ENCODE data around the gene PTPRCAP. TPM values are rescaled to one million over a fixed set of nuclear protein-coding genes. Genes with fewer than 3 reads are reported as not detected.
A peak's percentile ranks its signal among the peaks of the same experiment; 100 is the strongest.

The PTPRCAP gene
- total RNA-seq, 1 experiment from 2014 or later, result 1.7 TPM

- no peaks in the 10 kb centered on the region for H3K23me2 ChIP-seq (ENCODE audit: insufficient read length, low read depth, low read length, poor library complexity, severe bottlenecking)
- Mint-ChIP-seq H3K27ac (peak overlapping the region in 1 of 3 experiments; percentile 22; a peak in 1 of 7 replicates), H3K36me3 (ENCODE audit: insufficient read depth in 1 of 3, low read depth in 3 of 3) (no peaks in the 10 kb centered on the region), H3K4me3 (0 out of 5 replicates have a peak overlapping the region, but pooled peaks of 1 of the 2 experiments have one; percentile 46), H3K4me1 (peaks cover 14 to 28% of the 10 kb centered on the region in 2 experiments), H3K27me3 (ENCODE audit: low read depth) (peaks cover 45% of the 10 kb centered on the region), H3K9me3 (no peaks in the 10 kb centered on the region)
- H3K4me2 ChIP-seq (ENCODE audit: insufficient read depth, insufficient read length, low read length), result no peak overlapping the region
- H4K5ac ChIP-seq (ENCODE audit: insufficient read length, low read depth, low read length), result no peak overlapping the region
- no peak overlapping the region for H3T11ph ChIP-seq (ENCODE audit: low read length)
- H3K79me2 ChIP-seq (ENCODE audit: insufficient read depth, low read length), result no peaks in the 10 kb centered on the region
- no peak overlapping the region for H2AFZ ChIP-seq (ENCODE audit: low read length)
- H3K4ac ChIP-seq (ENCODE audit: low read depth, low read length), result no peak overlapping the region
- no peak overlapping the region for H3K9ac ChIP-seq (ENCODE audit: extremely low read depth, insufficient read length, low read length)
- H2BK15ac ChIP-seq (ENCODE audit: low read depth, low read length), result no peak overlapping the region
- no peak overlapping the region for H4K8ac ChIP-seq (replicated peaks; ENCODE audit: insufficient read length, low read depth, low read length)
- no peak overlapping the region for H3K23ac ChIP-seq (ENCODE audit: insufficient read length, low read depth, low read length)
- H2AK5ac ChIP-seq (ENCODE audit: insufficient read length, low read length), result no peak overlapping the region
- H4K91ac ChIP-seq (ENCODE audit: insufficient read length, low read depth, low read length), result no peak overlapping the region
- no peak for DNase-seq
- TF ChIP-seq, protein P1, sequence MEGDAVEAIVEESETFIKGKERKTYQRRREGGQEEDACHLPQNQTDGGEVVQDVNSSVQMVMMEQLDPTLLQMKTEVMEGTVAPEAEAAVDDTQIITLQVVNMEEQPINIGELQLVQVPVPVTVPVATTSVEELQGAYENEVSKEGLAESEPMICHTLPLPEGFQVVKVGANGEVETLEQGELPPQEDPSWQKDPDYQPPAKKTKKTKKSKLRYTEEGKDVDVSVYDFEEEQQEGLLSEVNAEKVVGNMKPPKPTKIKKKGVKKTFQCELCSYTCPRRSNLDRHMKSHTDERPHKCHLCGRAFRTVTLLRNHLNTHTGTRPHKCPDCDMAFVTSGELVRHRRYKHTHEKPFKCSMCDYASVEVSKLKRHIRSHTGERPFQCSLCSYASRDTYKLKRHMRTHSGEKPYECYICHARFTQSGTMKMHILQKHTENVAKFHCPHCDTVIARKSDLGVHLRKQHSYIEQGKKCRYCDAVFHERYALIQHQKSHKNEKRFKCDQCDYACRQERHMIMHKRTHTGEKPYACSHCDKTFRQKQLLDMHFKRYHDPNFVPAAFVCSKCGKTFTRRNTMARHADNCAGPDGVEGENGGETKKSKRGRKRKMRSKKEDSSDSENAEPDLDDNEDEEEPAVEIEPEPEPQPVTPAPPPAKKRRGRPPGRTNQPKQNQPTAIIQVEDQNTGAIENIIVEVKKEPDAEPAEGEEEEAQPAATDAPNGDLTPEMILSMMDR (conservative IDR thresholded peaks at IDR 0.05), result no peak
- H3K27ac ChIP-seq (ENCODE audit: insufficient read length, low read depth, low read length), result no peak overlapping the region
- no peak overlapping the region for H2BK20ac ChIP-seq (ENCODE audit: low read depth, low read length, poor library complexity, severe bottlenecking)
- no peak overlapping the region for H2BK5ac ChIP-seq (ENCODE audit: insufficient read length, low read length)
- no peak overlapping the region for H3K18ac ChIP-seq (ENCODE audit: insufficient read length, low read depth, low read length)
- H3K27me3 ChIP-seq (ENCODE audit: insufficient read depth, low read length), result no peaks in the 10 kb centered on the region
- no peak overlapping the region for H2BK120ac ChIP-seq (ENCODE audit: low read depth, low read length, poor library complexity, severe bottlenecking)
- no peaks in the 10 kb centered on the region for H3K9me3 ChIP-seq (ENCODE audit: control insufficient read depth, low read depth, low read length)
- H2BK12ac ChIP-seq (ENCODE audit: insufficient read length, low read depth, low read length), result no peak overlapping the region
- H4K20me1 ChIP-seq (ENCODE audit: control insufficient read depth, insufficient read depth, insufficient read length), result no peaks in the 10 kb centered on the region
- no peak overlapping the region for H3K56ac ChIP-seq (ENCODE audit: insufficient read length, low read depth, low read length)
- no peaks in the 10 kb centered on the region for H3K79me1 ChIP-seq (ENCODE audit: insufficient read depth, low read depth, low read length, poor library complexity, severe bottlenecking)
- H3K14ac ChIP-seq (ENCODE audit: insufficient read depth, low read length), result no peak overlapping the region
- WGBS (ENCODE audit: extremely low coverage, insufficient read length, low lambda C conversion rate), result no CpG with 5 or more reads among the region's 18 CpGs
- H3K4me1 ChIP-seq (ENCODE audit: insufficient read depth, low read length), result no peaks in the 10 kb centered on the region
Measured at GRCh38 chr11:67408437-67409200, 28.9 kb downstream of the PTPRCAP start.
